Lung (tissue), 12 donors: ENCODE results near the gene SLC43A3. TPM values are rescaled to one million over a fixed set of nuclear protein-coding genes. Genes with fewer than 3 reads are reported as not detected.

Source experiments
- ATAC-seq: fragments of 200-7000 bp; cut with Tn5 transposase; one replicate; pipeline ENCODE4 v1.9.1; 2020; ENCODE audit warnings: moderate number of reproducible peaks; ENCODE audit not compliant: insufficient read depth, low FRiP score
- DNase-seq, 3 donors: peaks; one replicate each; pipeline ENCODE4 v3.0.0-alpha.2; 2013 to 2017
- H3K27ac ChIP-seq, 2 donors: one replicate each; pipeline ENCODE4 v1.5.1; 2013; ENCODE audit warnings: mild to moderate bottlenecking in 2 of 2, moderate library complexity in 2 of 2, control low read depth in 1 of 2, inconsistent platforms in 1 of 2, low read depth in 1 of 2, low read length in 1 of 2
- H3K27me3 ChIP-seq, 3 donors: one replicate each; pipeline ENCODE4 v1.5.1; 2013; ENCODE audit warnings: low read length in 2 of 3; ENCODE audit not compliant: control insufficient read depth in 3 of 3, insufficient read depth in 3 of 3
- H3K36me3 ChIP-seq, 4 donors: one replicate each; pipeline ENCODE4 v1.5.1; 2013; ENCODE audit warnings: low read length in 4 of 4, mild to moderate bottlenecking in 1 of 4, moderate library complexity in 1 of 4; ENCODE audit not compliant: control insufficient read depth in 4 of 4, insufficient read depth in 4 of 4
- H3K4me1 ChIP-seq, 5 donors: one replicate each; pipeline ENCODE4 v1.5.1; 2013; ENCODE audit warnings: low read length in 5 of 5, mild to moderate bottlenecking in 2 of 5, moderate library complexity in 1 of 5; ENCODE audit not compliant: control insufficient read depth in 5 of 5, insufficient read depth in 5 of 5
- H3K4me3 ChIP-seq: one replicate; pipeline ENCODE4 v1.5.1; 2013; ENCODE audit warnings: mild to moderate bottlenecking, control low read depth, moderate library complexity
- H3K9ac ChIP-seq, 2 donors: one replicate each; pipeline ENCODE4 v1.5.1; 2013; ENCODE audit warnings: low read length in 2 of 2, control low read depth in 1 of 2; ENCODE audit not compliant: insufficient read depth in 1 of 2
- H3K9me3 ChIP-seq, 4 donors: one replicate each; pipeline ENCODE4 v1.5.1; 2013; ENCODE audit warnings: low read length in 3 of 4, mild to moderate bottlenecking in 1 of 4, moderate library complexity in 1 of 4; ENCODE audit not compliant: control insufficient read depth in 4 of 4, insufficient read depth in 3 of 4
- CTCF ChIP-seq: IDR thresholded peaks from 2 replicates; pipeline ENCODE4 v1.5.1; 2012; ENCODE audit warnings: mild to moderate bottlenecking; ENCODE audit errors: control extremely low read depth, extremely low read depth
- WGBS, 2 donors: extraction: QIAGEN DNeasy Blood & Tissue Kit; methylation state at CpG; one replicate each; pipeline ENCODE4 v1.1.7; 2013; 5-methylcytosine and 5-hydroxymethylcytosine counted together
- polyA plus RNA-seq, 2 donors: library from polyadenylated mRNA; stranded (reverse); fragments of 200-250 nt; gene quantifications; one replicate each; pipeline ENCODE4 v1.2.1, GENCODE V29; 2013
- total RNA-seq, 2 donors: library from RNA; depleted of rRNA in 1 of 2; stranded (reverse); fragments of >200 nt in 1 of 2; gene quantifications; one replicate each; pipeline ENCODE4 v1.2.1, GENCODE V29; 2014 to 2021
- donor health status: control.
- donor health status: control.
- donor health status: Bipolar disorder and iron deficiency.
- donor health status: healthy.
- donor health status: DM: yes; HTN: yes; CAD: no.

SLC43A3 gene
- total and polyA plus RNA-seq, 4 donors: 23.3 to 155 (median 105) TPM

- Histone ChIP-seq H3K4me3 (no peak overlapping the region), H3K9ac (no peak overlapping the region), H3K4me1 (peaks cover 0 to 28% (median 12%) of the 10 kb centered on the region in 5 donors), H3K36me3 (no peaks in the 10 kb centered on the region), H3K27me3 (peaks cover 0 to 44% (median 19%) of the 10 kb centered on the region in 3 donors), H3K9me3 (no peaks in the 10 kb centered on the region), H3K27ac (no peak overlapping the region)
- WGBS, 2 donors: 36 to 41% methylated on average over 1 of the region's 1 CpG
- peak in 1 of 3 donors; percentile 54 for DNase-seq
- ATAC-seq: no peak
- TF ChIP-seq CTCF: no peak
Observed at GRCh38 chr11:57475191-57475590, 48.3 kb upstream of the SLC43A3 start.

GRCh38 chr11:57474803-57475115 lies 47.8 kb upstream of the SLC43A3 start:
- Histone ChIP-seq H3K9ac (no peak overlapping the region), H3K4me1 (peaks cover 0 to 28% (median 12%) of the 10 kb centered on the region in 5 donors), H3K27me3 (peaks cover 0 to 40% (median 16%) of the 10 kb centered on the region in 3 donors), H3K36me3 (no peaks in the 10 kb centered on the region), H3K4me3 (no peak overlapping the region), H3K27ac (no peak overlapping the region), H3K9me3 (no peaks in the 10 kb centered on the region)
- 63 to 72% methylated on average over 5 of the region's 5 CpGs for WGBS, 2 donors
- TF ChIP-seq CTCF: no peak
- DNase-seq: no peak
- no peak for ATAC-seq

- Histone ChIP-seq H3K36me3 (no peaks in the 10 kb centered on the region), H3K27ac (no peak overlapping the region), H3K4me1 (peaks cover 0 to 28% (median 12%) of the 10 kb centered on the region in 5 donors), H3K4me3 (no peak overlapping the region), H3K9me3 (no peaks in the 10 kb centered on the region), H3K27me3 (peaks cover 0 to 35% (median 14%) of the 10 kb centered on the region in 3 donors), H3K9ac (no peak overlapping the region)
- no peak for ATAC-seq
- peak; percentile 61 to 80 (median 64) for DNase-seq
- 20 to 50% methylated on average over 9 of the region's 9 CpGs for WGBS, 2 donors
- TF ChIP-seq CTCF: no peak
Observed at GRCh38 chr11:57474017-57474802, 47.3 kb upstream of the SLC43A3 start.
